Thyroid gland (tissue), 4 donors: ENCODE measurements around the gene SLC37A1. TPM values are rescaled to one million over a fixed set of nuclear protein-coding genes. Genes with fewer than 3 reads are reported as not detected.
"Not testable (repeated sequence)": the region's sequence is repeated elsewhere in the genome, so short reads cannot be mapped to it uniquely, and the experiment has no call there.

ENCODE experiments used
- DNase-seq, 2 donors: peaks; one replicate each; pipeline ENCODE4 v3.0.0-alpha.2; 2019
- H3K27ac ChIP-seq, 3 donors: fragments of 200-600 bp; sonication (generic); 1 replicate in 2 of 3; 2 replicates in 1 of 3; pipeline ENCODE4 v1.5.1; 2016 to 2019; ENCODE audit warnings: mild to moderate bottlenecking in 1 of 3, moderate library complexity in 1 of 3
- H3K27me3 ChIP-seq: fragments of 200-600 bp; sonication (generic); one replicate; pipeline ENCODE4 v1.5.1; 2019
- H3K36me3 ChIP-seq, 2 donors: fragments of 200-600 bp; sonication (generic); one replicate each; pipeline ENCODE4 v1.5.1; 2016 to 2019
- H3K4me1 ChIP-seq, 2 donors: fragments of 200-600 bp; sonication (generic); one replicate each; pipeline ENCODE4 v1.5.1; 2017 to 2019
- H3K4me3 ChIP-seq, 3 donors: fragments of 200-600 bp; sonication (generic); replicated peaks in 1 of 3; 1 replicate in 2 of 3; 2 replicates in 1 of 3; pipeline ENCODE4 v1.5.1; 2016; ENCODE audit warnings: mild to moderate bottlenecking in 1 of 3
- H3K9me3 ChIP-seq: fragments of 200-600 bp; sonication (generic); one replicate; pipeline ENCODE4 v1.5.1; 2017
- POLR2A ChIP-seq, 2 donors: fragments of 450-650 bp; IDR thresholded peaks; one replicate each; pipeline ENCODE4 v1.6.1; 2017; ENCODE audit warnings: antibody characterized with exemption in 2 of 2, mild to moderate bottlenecking in 2 of 2, moderate library complexity in 1 of 2
- WGBS, 2 donors: methylation state at CpG; one replicate each; pipeline ENCODE4 v1.1.5; 2017; 5-methylcytosine and 5-hydroxymethylcytosine counted together
- intact Hi-C: fragments of 100-400 bp; cut with DNase I; formaldehyde crosslinking; loops from one replicate; pipeline ENCODE4 v1.15.1; 2023
- total RNA-seq, 4 donors: library from RNA; depleted of rRNA; stranded (reverse); fragments of >200 nt; gene quantifications; one replicate each; pipeline ENCODE4 v1.2.3, GENCODE V29; 2016
- TF ChIP-seq, protein P1 (sequence below), 6 experiments: fragments of 200-600 bp in 3 of 6; fragments of 450-650 bp in 3 of 6; sonication (generic) in 3 of 6; IDR thresholded peaks; one replicate each; pipeline ENCODE4 v1.5.1; 2016 to 2019; ENCODE audit warnings: antibody characterized with exemption in 6 of 6, mild to moderate bottlenecking in 2 of 6, inconsistent platforms in 1 of 6, moderate library complexity in 1 of 6

SLC37A1 gene
- total RNA-seq, 4 donors from 2014 or later: 26.1 to 37.9 (median 34.9) TPM

DNA sequence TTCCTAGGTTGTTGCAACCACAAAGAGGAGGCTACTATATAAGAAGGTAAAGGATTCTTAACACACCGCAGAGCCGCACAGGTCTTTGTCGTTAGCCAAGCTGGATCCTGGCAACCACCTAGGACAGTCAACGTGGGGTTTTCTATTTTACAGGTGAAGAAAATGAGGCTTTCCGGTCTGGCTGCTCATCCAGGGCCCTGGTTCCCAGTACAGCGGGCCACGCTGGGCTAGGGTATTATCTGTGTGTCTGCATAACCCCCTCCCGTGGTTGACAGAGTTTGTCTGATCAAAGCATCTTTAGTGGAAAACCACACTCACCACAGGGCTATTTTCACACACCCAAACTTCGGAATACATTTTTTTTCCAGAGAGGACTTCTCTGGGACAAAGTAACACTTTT, 100.7 kb downstream of the SLC37A1 start:
- Histone ChIP-seq H3K27me3 (no peaks in the 10 kb centered on the region), H3K4me1 (peaks cover 0 to 10% of the 10 kb centered on the region in 2 donors), H3K27ac (no peak overlapping the region), H3K9me3 (no peaks in the 10 kb centered on the region), H3K36me3 (no peaks in the 10 kb centered on the region), H3K4me3 (no peak overlapping the region)
- no peak for DNase-seq
- no peak for TF ChIP-seq POLR2A (IDR thresholded peaks at IDR 0.05)
- TF ChIP-seq, protein P1, sequence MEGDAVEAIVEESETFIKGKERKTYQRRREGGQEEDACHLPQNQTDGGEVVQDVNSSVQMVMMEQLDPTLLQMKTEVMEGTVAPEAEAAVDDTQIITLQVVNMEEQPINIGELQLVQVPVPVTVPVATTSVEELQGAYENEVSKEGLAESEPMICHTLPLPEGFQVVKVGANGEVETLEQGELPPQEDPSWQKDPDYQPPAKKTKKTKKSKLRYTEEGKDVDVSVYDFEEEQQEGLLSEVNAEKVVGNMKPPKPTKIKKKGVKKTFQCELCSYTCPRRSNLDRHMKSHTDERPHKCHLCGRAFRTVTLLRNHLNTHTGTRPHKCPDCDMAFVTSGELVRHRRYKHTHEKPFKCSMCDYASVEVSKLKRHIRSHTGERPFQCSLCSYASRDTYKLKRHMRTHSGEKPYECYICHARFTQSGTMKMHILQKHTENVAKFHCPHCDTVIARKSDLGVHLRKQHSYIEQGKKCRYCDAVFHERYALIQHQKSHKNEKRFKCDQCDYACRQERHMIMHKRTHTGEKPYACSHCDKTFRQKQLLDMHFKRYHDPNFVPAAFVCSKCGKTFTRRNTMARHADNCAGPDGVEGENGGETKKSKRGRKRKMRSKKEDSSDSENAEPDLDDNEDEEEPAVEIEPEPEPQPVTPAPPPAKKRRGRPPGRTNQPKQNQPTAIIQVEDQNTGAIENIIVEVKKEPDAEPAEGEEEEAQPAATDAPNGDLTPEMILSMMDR (IDR thresholded peaks at IDR 0.05): no peak
- intact Hi-C loops: no loop called here
- 80 to 83% methylated on average over 9 of the region's 9 CpGs for WGBS, 2 donors

DNA sequence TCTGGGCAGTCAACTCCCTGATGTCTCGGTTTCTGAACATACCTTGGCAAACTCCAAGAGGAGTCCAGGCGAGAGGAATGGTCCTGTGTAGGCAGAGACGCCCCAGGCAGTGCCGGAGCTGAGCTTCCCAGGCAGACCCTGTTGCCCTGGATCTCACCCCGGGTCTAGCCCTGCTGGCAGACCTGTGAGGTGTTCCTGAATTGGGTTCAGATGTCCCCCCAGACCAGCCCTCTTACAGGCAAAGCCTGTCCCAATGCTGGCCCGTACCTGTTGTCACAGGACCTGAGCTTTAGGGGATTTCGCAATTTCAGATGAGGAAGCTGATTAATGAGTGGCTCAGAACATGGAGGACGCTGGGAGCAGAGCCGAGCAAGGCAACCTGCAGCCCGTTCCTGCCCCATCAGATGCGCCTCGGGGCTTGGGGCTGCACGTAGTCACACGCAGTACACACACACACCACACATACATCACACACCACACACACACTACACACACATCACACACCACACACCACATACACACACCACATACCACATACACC, 101.2 kb downstream of the SLC37A1 start:
- Histone ChIP-seq H3K36me3 (no peaks in the 10 kb centered on the region), H3K4me1 (peaks cover 0 to 10% of the 10 kb centered on the region in 2 donors), H3K27me3 (no peaks in the 10 kb centered on the region), H3K9me3 (no peaks in the 10 kb centered on the region), H3K4me3 (no peak overlapping the region), H3K27ac (no peak overlapping the region)
- TF ChIP-seq, protein P1 (IDR thresholded peaks at IDR 0.05): no peak
- no peak for TF ChIP-seq POLR2A (IDR thresholded peaks at IDR 0.05)
- intact Hi-C loops: no loop called here
- 37 to 40% methylated on average over 12 to 13 of the region's 14 CpGs for WGBS, 2 donors
- DNase-seq: peak in 1 of 2 donors; percentile 18

DNA sequence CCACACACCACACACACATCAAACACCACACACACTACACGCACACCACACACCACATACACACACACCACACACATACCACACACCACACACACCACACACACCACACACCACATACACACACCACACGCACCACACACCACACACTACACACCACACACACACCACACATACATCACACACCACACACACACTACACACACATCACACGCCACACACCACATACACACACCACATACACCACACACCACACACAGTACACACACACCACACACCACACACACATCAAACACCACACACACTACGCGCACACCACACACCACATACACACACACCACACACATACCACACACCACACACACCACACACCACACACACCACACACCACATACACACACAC, 101.7 kb downstream of the SLC37A1 start:
- H3K4me3 ChIP-seq, H3K36me3 ChIP-seq, H3K27ac ChIP-seq, DNase-seq, H3K27me3 ChIP-seq, intact Hi-C loops, H3K9me3 ChIP-seq, H3K4me1 ChIP-seq: not testable (repeated sequence)
- WGBS, 2 donors: 77 to 94% methylated on average over 1 to 2 of the region's 5 CpGs

DNA sequence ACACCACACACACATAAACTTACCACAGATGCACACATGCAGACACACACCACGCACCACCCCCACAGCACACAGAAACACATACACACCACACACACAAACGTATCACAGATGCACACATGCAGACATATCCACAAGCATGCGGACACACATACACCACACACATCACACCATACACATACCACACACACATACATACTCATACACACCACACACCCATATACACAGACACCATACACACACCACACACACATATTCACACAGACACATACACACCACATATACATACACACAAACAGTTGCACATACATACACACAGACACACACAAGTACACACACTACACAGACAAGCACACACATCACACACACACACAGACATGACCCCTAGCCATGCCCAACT, 102.3 kb downstream of the SLC37A1 start:
- no peak overlapping the region for H3K4me3 ChIP-seq
- no peaks in the 10 kb centered on the region for H3K27me3 ChIP-seq
- no peaks in the 10 kb centered on the region for H3K9me3 ChIP-seq
- H3K4me1 ChIP-seq: peaks cover 0 to 10% of the 10 kb centered on the region in 2 donors
- intact Hi-C loops: no loop called here
- TF ChIP-seq, protein P1 (IDR thresholded peaks at IDR 0.05): no peak
- TF ChIP-seq POLR2A (IDR thresholded peaks at IDR 0.05): no peak
- no peak for DNase-seq
- WGBS, 2 donors: 60 to 64% methylated on average over 3 of the region's 3 CpGs
- H3K27ac ChIP-seq: no peak overlapping the region
- no peaks in the 10 kb centered on the region for H3K36me3 ChIP-seq

DNA sequence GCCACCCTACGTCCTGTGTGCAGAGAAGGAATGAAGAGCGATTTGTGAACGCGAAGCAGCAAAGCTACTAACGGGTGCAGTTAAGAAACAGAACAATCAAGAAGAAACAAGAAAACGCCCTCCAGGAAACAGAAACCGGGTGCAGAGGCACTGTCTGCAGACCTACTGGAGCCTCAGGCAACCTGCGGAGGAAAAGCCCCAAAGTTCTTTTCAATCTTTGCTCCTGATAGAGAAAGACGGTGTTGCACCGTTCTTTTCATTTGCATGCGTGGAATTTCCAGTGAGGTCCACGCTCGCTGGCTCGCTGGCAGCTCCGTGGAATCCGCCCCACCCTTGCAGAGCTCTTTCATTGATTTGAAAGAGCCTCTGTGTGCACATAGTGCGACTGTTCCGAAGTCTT, 102.8 kb downstream of the SLC37A1 start:
- intact Hi-C loops: no loop called here
- peaks cover 5 to 15% of the 10 kb centered on the region in 2 donors for H3K4me1 ChIP-seq
- no peak for TF ChIP-seq POLR2A (IDR thresholded peaks at IDR 0.05)
- TF ChIP-seq, protein P1 (IDR thresholded peaks at IDR 0.05): no peak
- WGBS, 2 donors: 23 to 33% methylated on average over 16 to 18 of the region's 18 CpGs
- H3K27ac ChIP-seq: no peak overlapping the region
- no peak for DNase-seq
- H3K27me3 ChIP-seq: no peaks in the 10 kb centered on the region
- no peak overlapping the region for H3K4me3 ChIP-seq
- no peaks in the 10 kb centered on the region for H3K36me3 ChIP-seq
- no peaks in the 10 kb centered on the region for H3K9me3 ChIP-seq
